Neural crest cell (in vitro differentiated cells): Measurements from ENCODE around the gene KIF26B. TPM values are rescaled to one million over a fixed set of nuclear protein-coding genes. Genes with fewer than 3 reads are reported as not detected.

Experiments used
- DNase-seq: peaks from one replicate; pipeline ENCODE4 v3.0.0; 2021; ENCODE audit warnings: low read depth, mixed read lengths, low spot score
- H3K27ac Mint-ChIP-seq: one replicate; pipeline ENCODE4 v1.8.0; 2021; ENCODE audit warnings: mild to moderate bottlenecking, mixed read lengths; ENCODE audit not compliant: unreplicated experiment
- H3K27me3 Mint-ChIP-seq: 2 replicates; pipeline ENCODE4 v1.8.0; 2021; ENCODE audit warnings: low read depth, mild to moderate bottlenecking, mixed read lengths
- H3K36me3 Mint-ChIP-seq: 2 replicates; pipeline ENCODE4 v1.8.0; 2021; ENCODE audit warnings: low read depth, mild to moderate bottlenecking, mixed read lengths
- H3K4me1 Mint-ChIP-seq: 2 replicates; pipeline ENCODE4 v1.8.0; 2021; ENCODE audit warnings: mixed read lengths
- H3K4me3 Mint-ChIP-seq: one replicate; pipeline ENCODE4 v1.8.0; 2021; ENCODE audit warnings: mild to moderate bottlenecking, mixed read lengths
- H3K9me3 Mint-ChIP-seq: 2 replicates; pipeline ENCODE4 v1.8.0; 2021; ENCODE audit warnings: mixed read lengths
- CTCF ChIP-seq: fragments of 200-600 bp; sonication (generic); conservative IDR thresholded peaks from 2 replicates; pipeline ENCODE4 v1.5.0; 2021; ENCODE audit warnings: antibody characterized with exemption, mild to moderate bottlenecking
- total RNA-seq: library from RNA; stranded (reverse); gene quantifications from 2 replicates; pipeline ENCODE4 v1.2.1, GENCODE V29; 2021

The KIF26B gene
- total RNA-seq, 1 donor from 2014 or later: 6.2 TPM

GRCh38 chr1:245750261-245750660, 595.5 kb downstream of the KIF26B start:
- no peaks in the 10 kb centered on the region for H3K27me3 Mint-ChIP-seq
- H3K4me3 Mint-ChIP-seq: no peak overlapping the region
- no peak for TF ChIP-seq CTCF
- peaks cover 9% of the 10 kb centered on the region for H3K9me3 Mint-ChIP-seq
- H3K36me3 Mint-ChIP-seq: peaks cover 10% of the 10 kb centered on the region
- no peak overlapping the region for H3K27ac Mint-ChIP-seq
- peaks cover 37% of the 10 kb centered on the region for H3K4me1 Mint-ChIP-seq
- no peak for DNase-seq

GRCh38 chr1:245751116-245751515, 596.3 kb downstream of the KIF26B start:
- no peak for DNase-seq
- Mint-ChIP-seq H3K4me3 (no peak overlapping the region), H3K27me3 (no peaks in the 10 kb centered on the region), H3K27ac (peak overlapping the region; percentile 91), H3K36me3 (peaks cover 13% of the 10 kb centered on the region), H3K9me3 (peaks cover 11% of the 10 kb centered on the region), H3K4me1 (peaks cover 37% of the 10 kb centered on the region)
- TF ChIP-seq CTCF: no peak

GRCh38 chr1:245751726-245752470, 597.1 kb downstream of the KIF26B start:
- Mint-ChIP-seq H3K27ac (peak overlapping the region; percentile 91), H3K4me1 (peaks cover 37% of the 10 kb centered on the region), H3K4me3 (no peak overlapping the region), H3K9me3 (peaks cover 11% of the 10 kb centered on the region), H3K27me3 (no peaks in the 10 kb centered on the region), H3K36me3 (peaks cover 12% of the 10 kb centered on the region)
- TF ChIP-seq CTCF: no peak
- DNase-seq: no peak

- Mint-ChIP-seq H3K27me3 (no peaks in the 10 kb centered on the region), H3K36me3 (peaks cover 10% of the 10 kb centered on the region), H3K4me3 (no peak overlapping the region), H3K4me1 (peaks cover 37% of the 10 kb centered on the region), H3K27ac (peak overlapping the region; percentile 14), H3K9me3 (peaks cover 9% of the 10 kb centered on the region)
- no peak for TF ChIP-seq CTCF
- DNase-seq: no peak
Observed at GRCh38 chr1:245752561-245752960, 597.8 kb downstream of the KIF26B start.

- Mint-ChIP-seq H3K36me3 (peaks cover 10% of the 10 kb centered on the region), H3K27me3 (no peaks in the 10 kb centered on the region), H3K27ac (no peak overlapping the region), H3K9me3 (peaks cover 13% of the 10 kb centered on the region), H3K4me1 (peaks cover 29% of the 10 kb centered on the region), H3K4me3 (no peak overlapping the region)
- TF ChIP-seq CTCF: no peak
- no peak for DNase-seq
Observed at GRCh38 chr1:245753807-245754206, 599.0 kb downstream of the KIF26B start.
